Neutrophil (primary cell): ENCODE data around the gene GRIP2.

Experiments used
- H3K27ac ChIP-seq: fragments of 200-600 bp; sonication (generic); 2 replicates; pipeline ENCODE4 v1.5.1; 2016; ENCODE audit warnings: mild to moderate bottlenecking, moderate library complexity
- H3K27me3 ChIP-seq: fragments of 200-600 bp; sonication (generic); 2 replicates; pipeline ENCODE4 v1.6.0; 2016; ENCODE audit warnings: mild to moderate bottlenecking
- H3K36me3 ChIP-seq: fragments of 200-600 bp; sonication (generic); 2 replicates; pipeline ENCODE4 v1.5.1; 2017
- H3K4me1 ChIP-seq, 2 experiments: fragments of 200-600 bp in 1 of 2; sonication (generic) in 1 of 2; 1 replicate in 1 of 2; 2 replicates in 1 of 2; pipeline versions ENCODE4 v1.5.1 to v1.6.1; 2013 to 2016; ENCODE audit warnings: low read depth in 1 of 2, low read length in 1 of 2, mild to moderate bottlenecking in 1 of 2, moderate library complexity in 1 of 2; ENCODE audit not compliant: control insufficient read depth in 1 of 2, insufficient read depth in 1 of 2
- H3K4me3 ChIP-seq, 2 experiments: fragments of 200-600 bp in 1 of 2; sonication (generic) in 1 of 2; 1 replicate in 1 of 2; 2 replicates in 1 of 2; pipeline ENCODE4 v1.5.1; 2013 to 2016; ENCODE audit warnings: low read depth in 1 of 2, low read length in 1 of 2, mild to moderate bottlenecking in 1 of 2, moderate library complexity in 1 of 2
- H3K9me3 ChIP-seq: fragments of 200-600 bp; sonication (generic); 2 replicates; pipeline ENCODE4 v1.5.1; 2016
- TF ChIP-seq, protein P1 (sequence below): fragments of 200-600 bp; sonication (generic); IDR thresholded peaks from 2 replicates; pipeline ENCODE4 v1.5.1; 2016; ENCODE audit warnings: antibody characterized with exemption

The GRIP2 gene

DNA sequence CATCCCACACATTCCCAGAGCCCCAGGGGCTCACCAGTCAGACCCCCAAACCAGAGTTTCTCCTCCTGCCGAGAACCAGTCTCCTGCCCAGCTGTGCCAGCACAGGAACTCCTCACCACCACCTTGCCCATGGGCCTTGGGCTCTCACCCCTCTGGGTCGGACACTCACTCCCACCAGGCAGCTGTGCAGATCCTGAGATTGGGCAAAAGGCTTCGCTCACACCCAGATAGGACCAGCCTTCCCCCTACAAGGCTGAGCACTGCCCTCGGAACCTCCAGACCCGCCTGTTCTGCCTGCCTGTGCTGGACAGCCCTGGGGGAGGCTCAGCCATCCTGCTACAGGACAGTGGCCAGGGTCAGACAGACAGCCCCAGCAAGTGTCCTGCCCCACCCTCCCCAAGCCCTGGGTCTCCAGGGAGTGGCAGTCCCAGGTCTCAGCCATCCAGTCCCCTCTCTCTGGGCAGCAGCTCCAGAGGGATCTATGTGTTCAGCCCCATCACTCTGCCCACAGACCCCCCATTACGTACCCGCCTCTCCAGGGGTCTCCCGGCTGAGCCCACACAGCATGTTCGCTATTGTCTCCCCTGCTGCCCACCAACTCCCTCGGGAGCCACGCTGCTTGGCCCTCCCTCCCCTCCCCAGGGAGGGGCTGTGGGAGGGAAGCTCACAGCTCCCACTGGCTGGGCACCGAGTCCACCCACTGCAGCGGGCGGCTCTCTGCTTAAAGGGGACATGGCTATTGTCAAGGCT lies at the start of gene GRIP2:
Gene GRIP2 (minus strand): TSS at position 601 of the 750 bp plus-strand sequence. CDS start 34 bp downstream, at position 567.
- no peaks in the 10 kb centered on the region for H3K4me1 ChIP-seq
- no peak within 1 kb of the TSS for H3K27ac ChIP-seq
- H3K36me3 ChIP-seq, result no peaks in the 10 kb centered on the region
- peaks cover 4% of the 10 kb centered on the region for H3K27me3 ChIP-seq
- TF ChIP-seq, protein P1, sequence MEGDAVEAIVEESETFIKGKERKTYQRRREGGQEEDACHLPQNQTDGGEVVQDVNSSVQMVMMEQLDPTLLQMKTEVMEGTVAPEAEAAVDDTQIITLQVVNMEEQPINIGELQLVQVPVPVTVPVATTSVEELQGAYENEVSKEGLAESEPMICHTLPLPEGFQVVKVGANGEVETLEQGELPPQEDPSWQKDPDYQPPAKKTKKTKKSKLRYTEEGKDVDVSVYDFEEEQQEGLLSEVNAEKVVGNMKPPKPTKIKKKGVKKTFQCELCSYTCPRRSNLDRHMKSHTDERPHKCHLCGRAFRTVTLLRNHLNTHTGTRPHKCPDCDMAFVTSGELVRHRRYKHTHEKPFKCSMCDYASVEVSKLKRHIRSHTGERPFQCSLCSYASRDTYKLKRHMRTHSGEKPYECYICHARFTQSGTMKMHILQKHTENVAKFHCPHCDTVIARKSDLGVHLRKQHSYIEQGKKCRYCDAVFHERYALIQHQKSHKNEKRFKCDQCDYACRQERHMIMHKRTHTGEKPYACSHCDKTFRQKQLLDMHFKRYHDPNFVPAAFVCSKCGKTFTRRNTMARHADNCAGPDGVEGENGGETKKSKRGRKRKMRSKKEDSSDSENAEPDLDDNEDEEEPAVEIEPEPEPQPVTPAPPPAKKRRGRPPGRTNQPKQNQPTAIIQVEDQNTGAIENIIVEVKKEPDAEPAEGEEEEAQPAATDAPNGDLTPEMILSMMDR, result no peak
- no peaks in the 10 kb centered on the region for H3K9me3 ChIP-seq
- no peak within 1 kb of the TSS for H3K4me3 ChIP-seq

- TF ChIP-seq, protein P1, result no peak
- H3K36me3 ChIP-seq, result no peaks in the 10 kb centered on the region
- no peaks in the 10 kb centered on the region for H3K9me3 ChIP-seq
- no peaks in the 10 kb centered on the region for H3K4me1 ChIP-seq
- H3K27ac ChIP-seq, result no peak overlapping the region
- no peak overlapping the region for H3K4me3 ChIP-seq
- peaks cover 74% of the 10 kb centered on the region for H3K27me3 ChIP-seq
Measured at GRCh38 chr3:14588425-14589112, 48.4 kb upstream of the GRIP2 start.

GRCh38 chr3:14587740-14588360 lies 47.7 kb upstream of the GRIP2 start:
- Histone ChIP-seq H3K27me3 (peaks cover 71% of the 10 kb centered on the region), H3K9me3 (no peaks in the 10 kb centered on the region), H3K27ac (no peak overlapping the region), H3K36me3 (no peaks in the 10 kb centered on the region), H3K4me3 (no peak overlapping the region), H3K4me1 (no peaks in the 10 kb centered on the region)
- TF ChIP-seq, protein P1, result no peak

DNA sequence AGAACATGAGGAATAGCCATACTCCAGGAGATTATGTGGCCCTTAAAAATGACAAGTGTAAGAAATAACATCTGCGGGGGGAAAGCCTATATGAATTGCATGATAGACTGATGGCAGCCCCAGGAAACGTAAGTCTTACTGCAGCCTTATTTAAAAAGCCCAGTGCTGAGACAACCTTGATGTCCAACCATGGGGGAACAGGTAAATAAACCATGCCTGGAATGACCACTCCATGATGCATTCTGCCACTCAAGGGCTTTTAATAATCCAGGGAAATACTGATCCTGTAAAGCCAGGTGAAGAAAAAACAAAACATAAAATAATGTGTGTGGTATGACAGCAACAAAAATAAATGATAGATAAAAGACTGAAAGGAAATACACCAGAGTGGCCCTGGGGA lies 46.5 kb upstream of the GRIP2 start:
- Histone ChIP-seq H3K4me3 (no peak overlapping the region), H3K9me3 (no peaks in the 10 kb centered on the region), H3K27me3 (peaks cover 77% of the 10 kb centered on the region), H3K4me1 (no peaks in the 10 kb centered on the region), H3K36me3 (no peaks in the 10 kb centered on the region), H3K27ac (no peak overlapping the region)
- TF ChIP-seq, protein P1, result no peak

- Histone ChIP-seq H3K9me3 (no peaks in the 10 kb centered on the region), H3K27me3 (peaks cover 66% of the 10 kb centered on the region), H3K4me1 (no peaks in the 10 kb centered on the region), H3K4me3 (no peak overlapping the region), H3K36me3 (no peaks in the 10 kb centered on the region), H3K27ac (no peak overlapping the region)
- TF ChIP-seq, protein P1, result no peak
Measured at GRCh38 chr3:14583548-14584091, 43.5 kb upstream of the GRIP2 start.
